Prostate gland (tissue), 2 donors: ENCODE data around the gene OTUD7B.
"Not testable (repeated sequence)": the region's sequence is repeated elsewhere in the genome, so short reads cannot be mapped to it uniquely, and the experiment has no call there.

ENCODE experiments used
- CTCF ChIP-seq, 4 experiments: fragments of 200-600 bp in 2 of 4; fragments of 450-650 bp in 2 of 4; sonication (generic) in 2 of 4; IDR thresholded peaks; 1 replicate in 3 of 4; 2 replicates in 1 of 4; pipeline ENCODE4 v1.5.1; 2016 to 2019; ENCODE audit warnings: antibody characterized with exemption in 4 of 4, mild to moderate bottlenecking in 2 of 4, moderate library complexity in 2 of 4
- POLR2A ChIP-seq: fragments of 450-650 bp; IDR thresholded peaks from one replicate; pipeline ENCODE4 v1.6.1; 2016; ENCODE audit warnings: antibody characterized with exemption, mild to moderate bottlenecking
- POLR2AphosphoS5 ChIP-seq: sonication (generic); formaldehyde crosslinking; IDR thresholded peaks from one replicate; pipeline ENCODE4 v1.6.1; 2017; ENCODE audit warnings: antibody characterized with exemption

- TF ChIP-seq CTCF (IDR thresholded peaks at IDR 0.05); POLR2AphosphoS5; POLR2A: not testable (repeated sequence)
These were observed 41.4 kb upstream of the OTUD7B start for GRCh38 chr1:150051905-150052412.
